Psoas muscle (tissue), 8 donors: ENCODE results near the gene SYT9. TPM values are rescaled to one million over a fixed set of nuclear protein-coding genes. Genes with fewer than 3 reads are reported as not detected.

Source experiments
- ATAC-seq, 4 donors: fragments of 200-7000 bp; cut with Tn5 transposase; one replicate each; pipeline ENCODE4 v1.9.1; 2020; ENCODE audit warnings: moderate library complexity in 3 of 4, mild to moderate bottlenecking in 2 of 4
- DNase-seq, 2 donors: peaks; one replicate each; pipeline ENCODE4 v3.0.0-alpha.2; 2020
- H3K27ac ChIP-seq: fragments of 200-600 bp; one replicate; pipeline ENCODE4 v1.8.0; 2022
- H3K27me3 ChIP-seq, 3 donors: fragments of 200-600 bp in 1 of 3; one replicate each; pipeline versions ENCODE4 v1.6.1 to v1.8.0; 2013 to 2022; ENCODE audit warnings: low read length in 2 of 3, mild to moderate bottlenecking in 2 of 3, moderate library complexity in 1 of 3; ENCODE audit not compliant: insufficient read depth in 3 of 3
- H3K36me3 ChIP-seq, 2 donors: fragments of 200-600 bp in 1 of 2; one replicate each; pipeline versions ENCODE4 v1.6.1 to v1.8.0; 2013 to 2022; ENCODE audit warnings: low read depth in 1 of 2, mild to moderate bottlenecking in 1 of 2, moderate library complexity in 1 of 2; ENCODE audit not compliant: insufficient read depth in 1 of 2
- H3K4me1 ChIP-seq: fragments of 200-600 bp; one replicate; pipeline ENCODE4 v1.8.0; 2022
- H3K4me3 ChIP-seq: fragments of 200-600 bp; one replicate; pipeline ENCODE4 v1.8.0; 2022; ENCODE audit warnings: mild to moderate bottlenecking
- H3K9me3 ChIP-seq: fragments of 200-600 bp; one replicate; pipeline ENCODE4 v1.8.0; 2022
- WGBS, 3 donors: extraction: QIAGEN DNeasy Blood & Tissue Kit; methylation state at CpG; one replicate each; pipeline versions ENCODE4 v1.1.6 to v1.1.7; 2013; 5-methylcytosine and 5-hydroxymethylcytosine counted together
- intact Hi-C, 2 donors: fragments of 100-400 bp; cut with DNase I; formaldehyde crosslinking; loops; one replicate each; pipeline versions ENCODE4 v1.11.0 to v1.14.2; 2022
- polyA plus RNA-seq, 3 donors: library from polyadenylated mRNA; stranded (reverse); fragments of 200-250 nt; gene quantifications; one replicate each; pipeline ENCODE4 v1.2.3, GENCODE V29; 2013
- total RNA-seq, 4 donors: library from RNA; stranded (reverse); fragmentation: NEBNext Ultra II Directional in 2 of 4; extraction: Animal tissue kit (Norgen Biotek cat#: 25700) in 2 of 4; gene quantifications; one replicate each; pipeline versions ENCODE4 v1.2.1 to v1.2.4, GENCODE V29; 2021 to 2023
- TF ChIP-seq, protein P1 (sequence below): fragments of 200-600 bp; IDR thresholded peaks from one replicate; pipeline ENCODE4 v1.8.0; 2022; ENCODE audit warnings: antibody characterized with exemption
- donor health status: healthy with polysubstance abuse.
- donor health status: DM: no; HTN: no; CAD: no; lungs with moderate emphysema.
- donor health status: Bipolar disorder and iron deficiency.
- donor health status: healthy.
- donor health status: DM: yes; HTN: yes; CAD: no.
- donor health status: DM: no; HTN: no; CAD: no.
- donor health status: DM: no; HTN: no; CAD: no.
- donor health status: DM: yes; HTN: yes; CAD: no.

Gene SYT9
- total and polyA plus RNA-seq, 7 donors = 0.03 TPM; not detected in 5

DNA sequence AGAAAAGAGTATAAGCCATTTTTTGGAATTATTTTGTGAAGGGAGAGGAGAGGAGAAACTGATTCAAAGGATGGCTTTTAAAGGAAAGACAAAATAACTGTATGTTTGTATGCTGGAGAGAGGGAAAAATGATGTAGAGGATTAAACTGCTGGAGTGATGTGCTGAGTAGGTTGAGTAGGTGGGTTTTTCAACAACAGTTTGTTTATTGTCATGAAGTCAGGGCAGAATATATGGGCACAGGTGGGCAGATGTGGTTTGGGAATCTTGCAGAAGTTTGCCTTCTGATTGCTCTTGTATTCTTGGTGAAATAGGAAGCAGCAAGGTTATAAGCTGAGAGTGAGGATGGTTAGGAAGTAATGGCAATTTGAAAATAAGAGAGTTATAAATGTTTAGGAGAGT lies 12.1 kb downstream of the SYT9 start:
- peaks cover 0 to 6% (median 4%) of the 10 kb centered on the region in 3 donors for H3K27me3 ChIP-seq

DNA sequence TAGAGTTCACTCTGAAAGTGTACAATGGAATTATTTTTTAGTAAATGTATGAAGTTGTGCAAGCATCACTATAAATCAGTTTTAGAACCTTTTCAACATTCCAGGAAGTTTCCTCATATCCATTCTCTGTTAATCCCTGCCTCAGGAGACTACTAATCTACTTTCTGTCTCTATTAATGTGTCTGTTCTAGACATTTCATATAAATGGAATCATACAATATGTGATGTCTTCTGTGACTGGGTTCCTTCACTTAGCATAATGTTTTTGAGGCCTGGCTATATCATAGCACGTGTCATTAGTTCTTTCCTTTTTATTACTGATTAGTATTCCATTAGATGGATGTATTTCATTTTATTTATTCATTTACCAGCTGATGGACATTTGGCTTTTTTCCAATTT lies 17.1 kb downstream of the SYT9 start:
- H3K4me3 ChIP-seq = no peak overlapping the region
- intact Hi-C loops = no loop called here
- no peak for DNase-seq
- no peaks in the 10 kb centered on the region for H3K36me3 ChIP-seq
- no peaks in the 10 kb centered on the region for H3K9me3 ChIP-seq
- 50 to 61% (median 53%) methylated on average over 1 of the region's 1 CpG for WGBS, 3 donors
- TF ChIP-seq, protein P1, sequence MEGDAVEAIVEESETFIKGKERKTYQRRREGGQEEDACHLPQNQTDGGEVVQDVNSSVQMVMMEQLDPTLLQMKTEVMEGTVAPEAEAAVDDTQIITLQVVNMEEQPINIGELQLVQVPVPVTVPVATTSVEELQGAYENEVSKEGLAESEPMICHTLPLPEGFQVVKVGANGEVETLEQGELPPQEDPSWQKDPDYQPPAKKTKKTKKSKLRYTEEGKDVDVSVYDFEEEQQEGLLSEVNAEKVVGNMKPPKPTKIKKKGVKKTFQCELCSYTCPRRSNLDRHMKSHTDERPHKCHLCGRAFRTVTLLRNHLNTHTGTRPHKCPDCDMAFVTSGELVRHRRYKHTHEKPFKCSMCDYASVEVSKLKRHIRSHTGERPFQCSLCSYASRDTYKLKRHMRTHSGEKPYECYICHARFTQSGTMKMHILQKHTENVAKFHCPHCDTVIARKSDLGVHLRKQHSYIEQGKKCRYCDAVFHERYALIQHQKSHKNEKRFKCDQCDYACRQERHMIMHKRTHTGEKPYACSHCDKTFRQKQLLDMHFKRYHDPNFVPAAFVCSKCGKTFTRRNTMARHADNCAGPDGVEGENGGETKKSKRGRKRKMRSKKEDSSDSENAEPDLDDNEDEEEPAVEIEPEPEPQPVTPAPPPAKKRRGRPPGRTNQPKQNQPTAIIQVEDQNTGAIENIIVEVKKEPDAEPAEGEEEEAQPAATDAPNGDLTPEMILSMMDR = no peak
- peaks cover 0 to 2% (median 0%) of the 10 kb centered on the region in 3 donors for H3K27me3 ChIP-seq
- H3K27ac ChIP-seq = no peak overlapping the region
- no peak for ATAC-seq
- no peaks in the 10 kb centered on the region for H3K4me1 ChIP-seq

More for the DNA sequence above, 12.1 kb downstream of the SYT9 start:
- Histone ChIP-seq H3K4me1 (no peaks in the 10 kb centered on the region), H3K36me3 (no peaks in the 10 kb centered on the region), H3K9me3 (no peaks in the 10 kb centered on the region), H3K27ac (no peak overlapping the region), H3K4me3 (no peak overlapping the region)
- TF ChIP-seq, protein P1 = no peak
- intact Hi-C loops = no loop called here
- DNase-seq (no peak), ATAC-seq (no peak)

DNA sequence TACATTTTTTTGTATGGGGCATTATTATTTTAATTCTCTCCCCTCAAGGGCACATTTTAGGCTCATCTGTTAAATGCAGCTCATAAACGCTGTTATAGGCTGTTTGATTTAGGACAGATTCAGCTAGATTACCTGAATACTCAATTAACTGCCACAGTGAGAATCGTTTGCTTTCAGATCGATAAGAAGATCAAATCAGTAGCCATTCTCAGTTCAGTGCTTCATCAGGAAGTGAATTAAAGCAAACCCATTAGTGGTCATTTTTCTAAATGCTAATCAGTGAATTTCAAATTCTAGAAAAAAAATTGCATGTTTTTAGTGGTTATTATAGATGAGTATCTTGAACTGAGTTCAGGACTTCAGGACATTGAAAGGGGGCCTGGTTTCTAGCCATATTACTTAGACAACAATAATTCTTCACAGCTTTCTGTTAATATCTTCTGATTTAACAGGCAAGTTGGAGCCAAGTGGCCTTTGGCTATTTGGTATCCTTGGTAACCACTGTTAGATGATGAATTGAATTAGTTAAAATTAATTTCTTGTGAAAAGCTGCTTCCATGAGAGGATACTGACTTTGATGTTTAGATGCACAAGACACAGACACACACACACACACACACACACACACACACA lies 18.6 kb downstream of the SYT9 start:
- Histone ChIP-seq H3K27ac (no peak overlapping the region), H3K9me3 (no peaks in the 10 kb centered on the region), H3K4me1 (no peaks in the 10 kb centered on the region), H3K4me3 (no peak overlapping the region), H3K36me3 (no peaks in the 10 kb centered on the region), H3K27me3 (no peaks in the 10 kb centered on the region)
- TF ChIP-seq, protein P1 = no peak
- ATAC-seq (no peak), DNase-seq (no peak)
- WGBS, 3 donors = 65 to 83% (median 82%) methylated on average over 3 of the region's 3 CpGs
- intact Hi-C loops = no loop called here

DNA sequence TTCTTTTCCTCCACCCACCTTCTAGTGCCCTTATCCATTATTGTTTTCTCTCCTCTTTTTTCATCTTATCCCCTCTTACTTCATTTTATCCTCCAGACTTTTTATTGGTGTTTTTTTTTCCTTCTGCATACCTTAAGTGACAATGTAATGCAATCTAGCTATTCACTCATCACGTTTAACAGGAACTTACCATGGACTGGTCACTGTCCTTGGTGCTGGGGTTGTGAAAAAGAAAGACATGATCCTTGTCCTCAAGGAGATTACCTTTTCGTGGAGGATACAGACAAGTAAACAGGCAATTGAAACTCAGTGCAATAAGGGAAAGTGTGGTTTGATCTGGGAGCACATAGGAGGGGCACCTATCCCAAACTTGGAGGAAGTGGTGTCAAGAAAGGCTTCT lies 20.7 kb downstream of the SYT9 start:
- DNase-seq (no peak), ATAC-seq (no peak)
- Histone ChIP-seq H3K9me3 (no peaks in the 10 kb centered on the region), H3K27ac (no peak overlapping the region), H3K36me3 (no peaks in the 10 kb centered on the region), H3K4me1 (no peaks in the 10 kb centered on the region), H3K4me3 (no peak overlapping the region), H3K27me3 (no peaks in the 10 kb centered on the region)
- TF ChIP-seq, protein P1 = no peak
- WGBS, 3 donors = 30 to 39% (median 35%) methylated on average over 2 of the region's 2 CpGs
- intact Hi-C loops = no loop called here

DNA sequence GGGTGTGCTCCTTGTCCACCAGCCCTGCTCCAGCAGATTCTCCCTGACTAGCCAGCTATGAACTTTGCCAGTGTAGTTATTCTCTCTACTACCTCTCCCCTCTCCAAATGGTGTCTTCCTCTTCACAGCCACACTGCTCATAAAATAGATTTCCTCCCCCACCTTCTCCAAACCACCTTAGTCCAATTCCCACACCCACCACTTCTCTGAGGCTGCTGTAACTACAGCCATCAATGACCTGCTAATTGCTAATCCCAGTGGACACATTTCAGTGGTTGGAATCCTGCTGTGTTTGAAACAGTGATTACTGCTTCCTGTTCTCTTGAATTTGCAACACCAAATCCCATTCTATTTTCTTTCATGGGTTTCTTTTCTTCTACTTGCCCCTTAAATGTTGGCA lies 23.4 kb downstream of the SYT9 start:
- Histone ChIP-seq H3K4me3 (no peak overlapping the region), H3K4me1 (no peaks in the 10 kb centered on the region), H3K27me3 (no peaks in the 10 kb centered on the region), H3K9me3 (no peaks in the 10 kb centered on the region), H3K36me3 (no peaks in the 10 kb centered on the region), H3K27ac (no peak overlapping the region)
- TF ChIP-seq, protein P1 = no peak
- no peak for DNase-seq
- no peak for ATAC-seq
- intact Hi-C loops = no loop called here
